HepG2 (cell line): ENCODE data around the gene GZF1. TPM values are rescaled to one million over a fixed set of nuclear protein-coding genes. Genes with fewer than 3 reads are reported as not detected.

Experiments
- CENPX ChIP-seq: sonication (generic); formaldehyde crosslinking; IDR thresholded peaks from 2 replicates; pipeline ENCODE4 v1.9.0; 2021; ENCODE audit warnings: mild to moderate bottlenecking, missing genetic modification reagents, moderate library complexity
- HIVEP1 ChIP-seq: sonication (generic); formaldehyde crosslinking; IDR thresholded peaks from 2 replicates; pipeline ENCODE4 v1.4.0; 2020; ENCODE audit warnings: mild to moderate bottlenecking, missing genetic modification reagents
- KAT8 ChIP-seq: IDR thresholded peaks from 2 replicates; pipeline ENCODE4 v1.6.1; 2016; ENCODE audit warnings: missing genetic modification reagents, missing compliant biosample characterization
- NFKB2 ChIP-seq: sonication (generic); formaldehyde crosslinking; IDR thresholded peaks from 2 replicates; pipeline ENCODE4 v1.4.0; 2020; ENCODE audit warnings: missing genetic modification reagents, borderline replicate concordance
- NRL ChIP-seq: sonication (generic); formaldehyde crosslinking; IDR thresholded peaks from 2 replicates; pipeline ENCODE4 v1.5.0; 2020; ENCODE audit warnings: missing genetic modification reagents, mild to moderate bottlenecking, moderate library complexity, borderline replicate concordance
- PAX8 ChIP-seq: sonication (generic); formaldehyde crosslinking; IDR thresholded peaks from 2 replicates; pipeline ENCODE4 v1.8.0; 2022; ENCODE audit warnings: mild to moderate bottlenecking, missing genetic modification reagents, borderline replicate concordance
- POLR2A ChIP-seq, 2 experiments: IDR thresholded peaks; 2 replicates each; pipeline ENCODE4 v1.6.1; 2011; ENCODE audit warnings: low read depth in 2 of 2, low read length in 2 of 2, mild to moderate bottlenecking in 1 of 2, moderate library complexity in 1 of 2; ENCODE audit not compliant: insufficient read depth in 1 of 2
- RXRB ChIP-seq: IDR thresholded peaks from 2 replicates; pipeline ENCODE4 v1.6.1; 2016; ENCODE audit warnings: borderline replicate concordance, missing genetic modification reagents, missing compliant biosample characterization
- ZKSCAN5 ChIP-seq: sonication (generic); formaldehyde crosslinking; IDR thresholded peaks from 2 replicates; pipeline ENCODE4 v1.5.1; 2020; ENCODE audit warnings: mild to moderate bottlenecking, missing genetic modification reagents
- ZNF598 ChIP-seq: sonication (generic); formaldehyde crosslinking; IDR thresholded peaks from 2 replicates; pipeline ENCODE4 v1.5.1; 2020; ENCODE audit warnings: mild to moderate bottlenecking, missing genetic modification reagents, borderline replicate concordance
- ZNF737 ChIP-seq: sonication (generic); formaldehyde crosslinking; IDR thresholded peaks from 2 replicates; pipeline ENCODE4 v1.5.0; 2020; ENCODE audit warnings: missing genetic modification reagents, mild to moderate bottlenecking, borderline replicate concordance
- ZNF777 ChIP-seq: sonication (generic); formaldehyde crosslinking; IDR thresholded peaks from 2 replicates; pipeline ENCODE4 v1.4.0; 2020; ENCODE audit warnings: missing genetic modification reagents
- ZNF878 ChIP-seq: sonication (generic); formaldehyde crosslinking; IDR thresholded peaks from 2 replicates; pipeline ENCODE4 v1.8.1; 2023; ENCODE audit warnings: mild to moderate bottlenecking, missing genetic modification reagents, moderate library complexity
- polyA plus RNA-seq, 8 experiments: library from polyadenylated mRNA; depleted of rRNA in 3 of 8; stranded (reverse) in 7 of 8; unstranded in 1 of 8; fragments of >200 nt; fragmentation: Illumina TruSeq in 4 of 8; extraction: Trizol in 4 of 8; gene quantifications; 2 replicates each; pipeline versions ENCODE4 v1.2.1 to v1.2.3, GENCODE V29; 2011 to 2016; ENCODE audit warnings: low read depth in 4 of 8, missing spikeins in 1 of 8, mixed read lengths in 1 of 8; ENCODE audit not compliant: insufficient read depth in 1 of 8
- total RNA-seq, 5 experiments: library from RNA; depleted of rRNA; stranded (reverse); fragments of >200 nt; fragmentation: Illumina TruSeq; extraction: Trizol; gene quantifications; 2 replicates each; pipeline ENCODE4 v1.2.3, GENCODE V29; 2016; ENCODE audit warnings: low read depth in 1 of 5
- TF ChIP-seq, protein P1 (sequence below): sonication (generic); formaldehyde crosslinking; IDR thresholded peaks from 2 replicates; pipeline ENCODE4 v1.4.0; 2020; ENCODE audit warnings: missing genetic modification reagents
- TF ChIP-seq, protein P2 (sequence below): sonication (generic); formaldehyde crosslinking; IDR thresholded peaks from 2 replicates; pipeline ENCODE4 v1.4.0; 2020; ENCODE audit warnings: mild to moderate bottlenecking, missing genetic modification reagents
- TF ChIP-seq, protein P3 (sequence below): IDR thresholded peaks from 2 replicates; pipeline ENCODE4 v1.6.1; 2018; ENCODE audit warnings: missing genetic modification reagents, mild to moderate bottlenecking, missing compliant biosample characterization
- TF ChIP-seq, protein P4 (sequence below): sonication (generic); formaldehyde crosslinking; IDR thresholded peaks from 2 replicates; pipeline ENCODE4 v1.5.0; 2020; ENCODE audit warnings: mild to moderate bottlenecking, missing genetic modification reagents

GZF1 gene
- total and polyA plus RNA-seq, 2 of the 13 experiments (the other 11 are each of a cell fraction or from before 2014, with no cell fraction given): 16.9 to 26.0 TPM

DNA sequence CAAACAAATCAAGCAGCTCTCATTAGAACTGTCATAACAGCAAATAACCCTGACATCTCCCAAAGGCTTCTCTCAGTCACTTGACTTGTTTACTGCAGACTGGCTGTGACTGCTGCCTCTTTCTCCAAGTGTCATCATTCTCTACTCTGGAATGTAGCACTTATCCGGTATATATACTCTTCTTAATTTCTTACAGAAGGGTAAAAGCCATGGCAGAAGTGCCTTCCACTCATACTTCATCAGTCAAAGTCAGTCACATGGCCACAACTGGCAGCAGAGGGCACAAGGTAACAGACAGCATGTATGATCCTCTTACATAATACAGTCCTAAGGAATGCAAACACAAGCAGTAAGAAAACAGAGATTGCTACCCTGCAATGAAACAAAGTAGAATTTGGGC is 50.0 kb downstream of the GZF1 start (continued):
- TF ChIP-seq, protein P1, sequence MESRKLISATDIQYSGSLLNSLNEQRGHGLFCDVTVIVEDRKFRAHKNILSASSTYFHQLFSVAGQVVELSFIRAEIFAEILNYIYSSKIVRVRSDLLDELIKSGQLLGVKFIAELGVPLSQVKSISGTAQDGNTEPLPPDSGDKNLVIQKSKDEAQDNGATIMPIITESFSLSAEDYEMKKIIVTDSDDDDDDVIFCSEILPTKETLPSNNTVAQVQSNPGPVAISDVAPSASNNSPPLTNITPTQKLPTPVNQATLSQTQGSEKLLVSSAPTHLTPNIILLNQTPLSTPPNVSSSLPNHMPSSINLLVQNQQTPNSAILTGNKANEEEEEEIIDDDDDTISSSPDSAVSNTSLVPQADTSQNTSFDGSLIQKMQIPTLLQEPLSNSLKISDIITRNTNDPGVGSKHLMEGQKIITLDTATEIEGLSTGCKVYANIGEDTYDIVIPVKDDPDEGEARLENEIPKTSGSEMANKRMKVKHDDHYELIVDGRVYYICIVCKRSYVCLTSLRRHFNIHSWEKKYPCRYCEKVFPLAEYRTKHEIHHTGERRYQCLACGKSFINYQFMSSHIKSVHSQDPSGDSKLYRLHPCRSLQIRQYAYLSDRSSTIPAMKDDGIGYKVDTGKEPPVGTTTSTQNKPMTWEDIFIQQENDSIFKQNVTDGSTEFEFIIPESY (CRISPR knock-in tag): no peak
- TF ChIP-seq RXRB (CRISPR knock-in tag) (peak; percentile 78; the same call in 1 of the 2 replicates), PAX8 (CRISPR knock-in tag) (no peak), NFKB2 (CRISPR knock-in tag) (no peak), POLR2A (IDR thresholded peaks at IDR 0.05; ENCODE audit: insufficient read depth in 1 of 2, low read depth in 2 of 2, low read length in 2 of 2) (no peak), ZNF598 (CRISPR knock-in tag) (no peak), NRL (CRISPR knock-in tag) (no peak), ZNF878 (CRISPR knock-in tag) (no peak), KAT8 (CRISPR knock-in tag) (peak; percentile 45; the same call in 1 of the 2 replicates), ZNF737 (CRISPR knock-in tag) (no peak), CENPX (CRISPR knock-in tag) (no peak), ZNF777 (CRISPR knock-in tag) (no peak), HIVEP1 (CRISPR knock-in tag) (no peak), ZKSCAN5 (CRISPR knock-in tag) (no peak)
- TF ChIP-seq, protein P2, sequence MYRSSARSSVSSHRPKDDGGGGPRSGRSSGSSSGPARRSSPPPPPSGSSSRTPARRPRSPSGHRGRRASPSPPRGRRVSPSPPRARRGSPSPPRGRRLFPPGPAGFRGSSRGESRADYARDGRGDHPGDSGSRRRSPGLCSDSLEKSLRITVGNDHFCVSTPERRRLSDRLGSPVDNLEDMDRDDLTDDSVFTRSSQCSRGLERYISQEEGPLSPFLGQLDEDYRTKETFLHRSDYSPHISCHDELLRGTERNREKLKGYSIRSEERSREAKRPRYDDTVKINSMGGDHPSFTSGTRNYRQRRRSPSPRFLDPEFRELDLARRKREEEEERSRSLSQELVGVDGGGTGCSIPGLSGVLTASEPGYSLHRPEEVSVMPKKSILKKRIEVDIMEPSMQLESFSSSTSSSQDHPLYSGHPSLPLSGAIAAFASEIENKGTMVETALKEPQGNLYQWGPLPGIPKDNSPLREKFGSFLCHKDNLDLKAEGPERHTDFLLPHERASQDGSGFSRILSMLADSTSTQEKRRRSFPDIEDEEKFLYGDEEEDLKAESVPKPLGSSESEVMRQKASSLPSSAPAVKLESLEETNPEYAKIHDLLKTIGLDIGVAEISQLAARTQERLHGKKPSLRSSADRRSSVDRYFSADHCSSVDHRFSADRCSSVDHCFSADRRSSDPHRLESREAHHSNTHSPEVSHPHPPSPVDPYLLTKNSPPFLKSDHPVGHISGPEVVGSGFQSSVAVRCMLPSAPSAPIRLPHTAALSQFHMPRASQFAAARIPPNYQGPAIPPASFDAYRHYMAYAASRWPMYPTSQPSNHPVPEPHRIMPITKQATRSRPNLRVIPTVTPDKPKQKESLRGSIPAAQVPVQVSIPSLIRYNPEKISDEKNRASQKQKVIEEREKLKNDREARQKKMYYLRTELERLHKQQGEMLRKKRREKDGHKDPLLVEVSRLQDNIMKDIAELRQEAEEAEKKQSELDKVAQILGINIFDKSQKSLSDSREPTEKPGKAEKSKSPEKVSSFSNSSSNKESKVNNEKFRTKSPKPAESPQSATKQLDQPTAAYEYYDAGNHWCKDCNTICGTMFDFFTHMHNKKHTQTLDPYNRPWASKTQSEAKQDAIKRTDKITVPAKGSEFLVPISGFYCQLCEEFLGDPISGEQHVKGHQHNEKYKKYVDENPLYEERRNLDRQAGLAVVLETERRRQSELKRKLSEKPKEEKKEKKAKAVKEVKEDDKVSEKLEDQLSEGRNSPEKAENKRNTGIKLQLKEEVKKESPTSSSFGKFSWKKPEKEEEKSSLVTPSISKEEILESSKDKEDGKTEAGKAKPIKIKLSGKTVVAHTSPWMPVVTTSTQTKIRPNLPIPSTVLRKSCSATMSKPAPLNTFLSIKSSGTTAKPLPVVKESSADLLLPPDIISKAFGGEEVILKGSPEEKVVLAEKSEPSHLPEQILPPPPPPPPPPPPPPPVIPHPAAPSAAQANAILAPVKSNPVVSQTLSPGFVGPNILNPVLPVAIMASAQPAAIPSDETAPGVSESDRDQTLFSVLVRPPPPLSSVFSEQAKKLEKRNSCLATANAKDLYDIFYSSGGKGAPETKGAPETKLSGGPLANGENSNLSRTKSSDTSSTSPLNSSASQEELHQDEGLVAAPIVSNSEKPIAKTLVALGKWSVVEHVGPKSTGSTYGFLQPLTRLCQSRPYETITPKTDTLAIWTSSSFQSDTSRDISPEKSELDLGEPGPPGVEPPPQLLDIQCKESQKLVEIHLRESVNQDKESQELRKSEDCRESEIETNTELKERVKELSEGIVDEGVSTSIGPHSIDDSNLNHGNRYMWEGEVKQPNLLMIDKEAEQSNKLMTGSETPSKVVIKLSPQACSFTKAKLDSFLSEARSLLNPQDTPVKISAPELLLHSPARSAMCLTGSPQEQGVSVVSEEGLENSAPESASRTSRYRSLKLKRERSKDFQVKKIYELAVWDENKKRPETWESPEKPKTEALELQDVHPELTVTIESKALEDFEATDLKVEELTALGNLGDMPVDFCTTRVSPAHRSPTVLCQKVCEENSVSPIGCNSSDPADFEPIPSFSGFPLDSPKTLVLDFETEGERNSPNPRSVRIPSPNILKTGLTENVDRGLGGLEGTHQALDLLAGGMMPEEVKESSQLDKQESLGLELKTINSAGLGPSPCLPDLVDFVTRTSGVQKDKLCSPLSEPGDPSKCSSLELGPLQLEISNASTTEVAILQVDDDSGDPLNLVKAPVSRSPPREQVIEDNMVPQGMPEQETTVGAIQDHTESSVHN (CRISPR knock-in tag): no peak
- TF ChIP-seq, protein P3, sequence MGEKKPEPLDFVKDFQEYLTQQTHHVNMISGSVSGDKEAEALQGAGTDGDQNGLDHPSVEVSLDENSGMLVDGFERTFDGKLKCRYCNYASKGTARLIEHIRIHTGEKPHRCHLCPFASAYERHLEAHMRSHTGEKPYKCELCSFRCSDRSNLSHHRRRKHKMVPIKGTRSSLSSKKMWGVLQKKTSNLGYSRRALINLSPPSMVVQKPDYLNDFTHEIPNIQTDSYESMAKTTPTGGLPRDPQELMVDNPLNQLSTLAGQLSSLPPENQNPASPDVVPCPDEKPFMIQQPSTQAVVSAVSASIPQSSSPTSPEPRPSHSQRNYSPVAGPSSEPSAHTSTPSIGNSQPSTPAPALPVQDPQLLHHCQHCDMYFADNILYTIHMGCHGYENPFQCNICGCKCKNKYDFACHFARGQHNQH (CRISPR knock-in tag): 0 out of 2 replicates have a peak, but pooled peaks have one; percentile 24
- TF ChIP-seq, protein P4, sequence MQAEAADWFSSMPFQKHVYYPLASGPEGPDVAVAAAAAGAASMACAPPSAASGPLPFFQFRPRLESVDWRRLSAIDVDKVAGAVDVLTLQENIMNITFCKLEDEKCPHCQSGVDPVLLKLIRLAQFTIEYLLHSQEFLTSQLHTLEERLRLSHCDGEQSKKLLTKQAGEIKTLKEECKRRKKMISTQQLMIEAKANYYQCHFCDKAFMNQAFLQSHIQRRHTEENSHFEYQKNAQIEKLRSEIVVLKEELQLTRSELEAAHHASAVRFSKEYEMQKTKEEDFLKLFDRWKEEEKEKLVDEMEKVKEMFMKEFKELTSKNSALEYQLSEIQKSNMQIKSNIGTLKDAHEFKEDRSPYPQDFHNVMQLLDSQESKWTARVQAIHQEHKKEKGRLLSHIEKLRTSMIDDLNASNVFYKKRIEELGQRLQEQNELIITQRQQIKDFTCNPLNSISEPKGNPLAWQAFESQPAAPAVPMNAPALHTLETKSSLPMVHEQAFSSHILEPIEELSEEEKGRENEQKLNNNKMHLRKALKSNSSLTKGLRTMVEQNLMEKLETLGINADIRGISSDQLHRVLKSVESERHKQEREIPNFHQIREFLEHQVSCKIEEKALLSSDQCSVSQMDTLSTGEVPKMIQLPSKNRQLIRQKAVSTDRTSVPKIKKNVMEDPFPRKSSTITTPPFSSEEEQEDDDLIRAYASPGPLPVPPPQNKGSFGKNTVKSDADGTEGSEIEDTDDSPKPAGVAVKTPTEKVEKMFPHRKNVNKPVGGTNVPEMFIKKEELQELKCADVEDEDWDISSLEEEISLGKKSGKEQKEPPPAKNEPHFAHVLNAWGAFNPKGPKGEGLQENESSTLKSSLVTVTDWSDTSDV (CRISPR knock-in tag): no peak
